PFSK-1 (cell line): Measurements from ENCODE around the gene MSI2.

Source experiments
- FOXP2 ChIP-seq: optimal IDR thresholded peaks from 2 replicates; pipeline ENCODE3; 2011; ENCODE audit warnings: borderline replicate concordance, control low read depth, inconsistent platforms; ENCODE audit not compliant: insufficient read depth; ENCODE audit errors: extremely low read length, extremely low read depth
- POLR2AphosphoS5 ChIP-seq: IDR thresholded peaks from 2 replicates; pipeline ENCODE4 v1.6.1; 2012; ENCODE audit warnings: low read depth, mild to moderate bottlenecking, control low read depth, low read length, moderate library complexity
- REST ChIP-seq, 2 experiments: IDR thresholded peaks; 2 replicates each; pipeline versions ENCODE4 v1.6.1 to v1.8.0; 2011 to 2012; ENCODE audit warnings: low read depth in 2 of 2, low read length in 2 of 2, control low read depth in 1 of 2, inconsistent platforms in 1 of 2, mild to moderate bottlenecking in 1 of 2, moderate library complexity in 1 of 2; ENCODE audit not compliant: insufficient read depth in 1 of 2
- SIN3A ChIP-seq: IDR thresholded peaks from 2 replicates; pipeline ENCODE4 v1.6.1; 2012; ENCODE audit warnings: mild to moderate bottlenecking, low read length, moderate library complexity, borderline replicate concordance; ENCODE audit not compliant: insufficient read depth
- TAF1 ChIP-seq: IDR thresholded peaks from 2 replicates; pipeline ENCODE4 v1.6.1; 2012; ENCODE audit warnings: low read length, control low read depth, borderline replicate concordance; ENCODE audit not compliant: insufficient read depth

MSI2 gene

GRCh38 chr17:57281887-57282286, 25.6 kb downstream of the MSI2 start:
- TF ChIP-seq POLR2AphosphoS5 (no peak), REST (IDR thresholded peaks at IDR 0.05; ENCODE audit: insufficient read depth in 1 of 2, low read depth in 2 of 2, low read length in 2 of 2) (no peak), TAF1 (no peak), SIN3A (no peak), FOXP2 (no peak)

- no peak for TF ChIP-seq FOXP2
- TF ChIP-seq POLR2AphosphoS5: no peak
- no peak for TF ChIP-seq REST (IDR thresholded peaks at IDR 0.05; ENCODE audit: insufficient read depth in 1 of 2, low read depth in 2 of 2, low read length in 2 of 2)
- no peak for TF ChIP-seq SIN3A
- no peak for TF ChIP-seq TAF1
Observed at GRCh38 chr17:57282296-57282695, 26.0 kb downstream of the MSI2 start.

GRCh38 chr17:57283203-57283971, 27.1 kb downstream of the MSI2 start:
- TF ChIP-seq FOXP2 (no peak), REST (IDR thresholded peaks at IDR 0.05; ENCODE audit: insufficient read depth in 1 of 2, low read depth in 2 of 2, low read length in 2 of 2) (no peak), POLR2AphosphoS5 (no peak), SIN3A (no peak), TAF1 (no peak)

- TF ChIP-seq POLR2AphosphoS5: no peak
- TF ChIP-seq REST (IDR thresholded peaks at IDR 0.05; ENCODE audit: insufficient read depth in 1 of 2, low read depth in 2 of 2, low read length in 2 of 2): no peak
Observed at GRCh38 chr17:57284583-57284982, 28.3 kb downstream of the MSI2 start.

- TF ChIP-seq FOXP2 (no peak), TAF1 (no peak), SIN3A (no peak), REST (IDR thresholded peaks at IDR 0.05; ENCODE audit: insufficient read depth in 1 of 2, low read depth in 2 of 2, low read length in 2 of 2) (no peak), POLR2AphosphoS5 (no peak)
Observed at GRCh38 chr17:57284984-57285646, 28.8 kb downstream of the MSI2 start.
